Panc1 (cell line): ENCODE data around the gene PFKFB3. TPM values are rescaled to one million over a fixed set of nuclear protein-coding genes. Genes with fewer than 3 reads are reported as not detected.

ENCODE experiments used
- ATAC-seq: fragments of 200-7000 bp; cut with Tn5 transposase; 2 replicates; pipeline ENCODE4 v1.9.1; 2020; ENCODE audit warnings: mild to moderate bottlenecking, moderate library complexity
- BruUV-seq: library from RNA; stranded (reverse); fragments of 400-500 nt; replicated peaks from 2 replicates; lab custom pipeline; 2021; lab: Mats Ljungman, UMichigan
- CTCF ChIA-PET: fragments of 300-600 bp; sonication (Branson Sonifier 250); formaldehyde crosslinking; loops from one replicate; lab custom pipeline; 2022; ENCODE audit warnings: antibody characterized with exemption; lab: Charles Lee
- POLR2A ChIA-PET: fragments of 300-600 bp; sonication (Branson Sonifier 250); formaldehyde crosslinking; loops from one replicate; lab custom pipeline; 2022; ENCODE audit warnings: antibody characterized with exemption; lab: Charles Lee
- DNase-seq: peaks from one replicate; pipeline ENCODE4 v3.0.0-alpha.2; 2010; ENCODE audit warnings: low read depth, low spot score
- H3K27ac ChIP-seq: 2 replicates; pipeline ENCODE4 v1.5.1; 2011; ENCODE audit warnings: mild to moderate bottlenecking, low read length, inconsistent platforms
- H3K27me3 ChIP-seq: fragments of 200-500 bp; sonication (Bioruptor generic); 2 replicates; pipeline ENCODE4 v1.6.0; 2014; ENCODE audit warnings: low read length, inconsistent platforms; ENCODE audit not compliant: control insufficient read depth, insufficient read depth
- H3K36me3 ChIP-seq: fragments of 200-500 bp; sonication (Bioruptor generic); 2 replicates; pipeline ENCODE4 v1.5.1; 2014; ENCODE audit warnings: inconsistent platforms, mild to moderate bottlenecking, low read length, moderate library complexity; ENCODE audit not compliant: control insufficient read depth, insufficient read depth
- H3K4me1 ChIP-seq: 2 replicates; pipeline ENCODE4 v1.5.1; 2011; ENCODE audit warnings: inconsistent platforms, mild to moderate bottlenecking, low read length, moderate library complexity; ENCODE audit not compliant: control insufficient read depth, insufficient read depth
- H3K4me3 ChIP-seq, 2 experiments: 2 replicates each; pipeline ENCODE4 v1.5.1; 2011 to 2012; ENCODE audit warnings: low read depth in 2 of 2, low read length in 2 of 2, mild to moderate bottlenecking in 2 of 2, inconsistent platforms in 1 of 2, moderate library complexity in 1 of 2
- H3K9me3 ChIP-seq: fragments of 200-500 bp; sonication (Bioruptor generic); 2 replicates; pipeline ENCODE4 v1.5.1; 2014; ENCODE audit warnings: low read depth, mild to moderate bottlenecking, inconsistent platforms, low read length, moderate library complexity; ENCODE audit not compliant: control insufficient read depth, insufficient read depth
- POLR2AphosphoS5 ChIP-seq: IDR thresholded peaks from 2 replicates; pipeline ENCODE4 v1.6.1; 2012; ENCODE audit warnings: mild to moderate bottlenecking, low read depth, low read length, moderate library complexity
- REST ChIP-seq, 2 experiments: IDR thresholded peaks; 2 replicates each; pipeline ENCODE4 v1.6.1; 2011 to 2012; ENCODE audit warnings: low read depth in 2 of 2, control low read depth in 1 of 2, low read length in 1 of 2, mild to moderate bottlenecking in 1 of 2, moderate library complexity in 1 of 2; ENCODE audit not compliant: insufficient read depth in 1 of 2
- SIN3A ChIP-seq: IDR thresholded peaks from 2 replicates; pipeline ENCODE4 v1.6.1; 2012; ENCODE audit warnings: low read depth, mild to moderate bottlenecking, low read length, moderate library complexity, borderline replicate concordance; ENCODE audit not compliant: insufficient read depth
- TCF7L2 ChIP-seq: IDR thresholded peaks from 2 replicates; pipeline ENCODE4 v1.6.1; 2011; ENCODE audit warnings: mild to moderate bottlenecking, low read depth, low read length, inconsistent platforms
- in situ Hi-C: cut with HindIII; loops from 2 replicates; pipeline ENCODE4 v1.10.0; 2016; ENCODE audit warnings: low sequenced_read_pairs, low pct_unique_long_range_greater_than_20kb
- intact Hi-C: fragments of 100-400 bp; cut with micrococcal nuclease; formaldehyde crosslinking; loops from one replicate; pipeline ENCODE4 v1.10.0; 2022; ENCODE audit not compliant: unreplicated experiment
- total RNA-seq: library from RNA; stranded (reverse); gene quantifications from one replicate; pipeline ENCODE4 v1.2.1, GENCODE V29; 2021; ENCODE audit not compliant: unreplicated experiment
- TF ChIP-seq, protein P1 (sequence below): fragments of 450-650 bp; IDR thresholded peaks from 2 replicates; pipeline ENCODE4 v1.5.1; 2017; ENCODE audit warnings: mild to moderate bottlenecking

Gene PFKFB3
- total RNA-seq, 1 experiment from 2014 or later, result 17.1 TPM

DNA sequence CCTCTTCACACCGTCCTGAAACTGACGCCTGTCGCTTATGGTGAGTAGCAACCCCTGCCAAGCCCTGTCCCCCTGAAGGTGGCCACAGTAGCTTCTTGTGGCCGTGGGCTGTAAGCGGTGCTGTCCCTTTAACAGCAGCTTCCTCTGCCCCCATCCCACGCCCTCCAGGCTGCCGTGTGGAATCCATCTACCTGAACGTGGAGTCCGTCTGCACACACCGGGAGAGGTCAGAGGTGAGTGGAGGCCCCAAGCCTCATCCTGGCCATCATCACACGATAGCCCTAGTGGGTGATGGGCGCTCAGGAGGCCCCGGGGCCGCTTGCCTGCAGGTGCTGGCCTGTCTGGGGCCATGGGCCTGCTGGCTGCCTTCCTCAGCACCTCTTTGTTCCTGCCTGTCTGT is 21.2 kb downstream of the PFKFB3 start:
- intact Hi-C loops, result no loop called here
- Histone ChIP-seq H3K4me1 (no peaks in the 10 kb centered on the region), H3K27ac (no peak overlapping the region), H3K4me3 (no peak overlapping the region), H3K27me3 (no peaks in the 10 kb centered on the region), H3K36me3 (no peaks in the 10 kb centered on the region), H3K9me3 (no peaks in the 10 kb centered on the region)
- in situ Hi-C loops, result no loop called here
- DNase-seq (no peak), ATAC-seq (no peak)
- POLR2A ChIA-PET, result interaction anchor here (0.6 kb wide), 1 partner anchor 106 kb away, joined by 9 read pairs; no protein-coding TSS in a partner anchor
- CTCF ChIA-PET, result no interaction called here
- TF ChIP-seq SIN3A (no peak), POLR2AphosphoS5 (no peak), TCF7L2 (no peak), REST (IDR thresholded peaks at IDR 0.05; ENCODE audit: insufficient read depth in 1 of 2, low read depth in 2 of 2, low read length in 1 of 2) (no peak)
- TF ChIP-seq, protein P1, sequence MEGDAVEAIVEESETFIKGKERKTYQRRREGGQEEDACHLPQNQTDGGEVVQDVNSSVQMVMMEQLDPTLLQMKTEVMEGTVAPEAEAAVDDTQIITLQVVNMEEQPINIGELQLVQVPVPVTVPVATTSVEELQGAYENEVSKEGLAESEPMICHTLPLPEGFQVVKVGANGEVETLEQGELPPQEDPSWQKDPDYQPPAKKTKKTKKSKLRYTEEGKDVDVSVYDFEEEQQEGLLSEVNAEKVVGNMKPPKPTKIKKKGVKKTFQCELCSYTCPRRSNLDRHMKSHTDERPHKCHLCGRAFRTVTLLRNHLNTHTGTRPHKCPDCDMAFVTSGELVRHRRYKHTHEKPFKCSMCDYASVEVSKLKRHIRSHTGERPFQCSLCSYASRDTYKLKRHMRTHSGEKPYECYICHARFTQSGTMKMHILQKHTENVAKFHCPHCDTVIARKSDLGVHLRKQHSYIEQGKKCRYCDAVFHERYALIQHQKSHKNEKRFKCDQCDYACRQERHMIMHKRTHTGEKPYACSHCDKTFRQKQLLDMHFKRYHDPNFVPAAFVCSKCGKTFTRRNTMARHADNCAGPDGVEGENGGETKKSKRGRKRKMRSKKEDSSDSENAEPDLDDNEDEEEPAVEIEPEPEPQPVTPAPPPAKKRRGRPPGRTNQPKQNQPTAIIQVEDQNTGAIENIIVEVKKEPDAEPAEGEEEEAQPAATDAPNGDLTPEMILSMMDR, result no peak
- no TSS peak for BruUV-seq

DNA sequence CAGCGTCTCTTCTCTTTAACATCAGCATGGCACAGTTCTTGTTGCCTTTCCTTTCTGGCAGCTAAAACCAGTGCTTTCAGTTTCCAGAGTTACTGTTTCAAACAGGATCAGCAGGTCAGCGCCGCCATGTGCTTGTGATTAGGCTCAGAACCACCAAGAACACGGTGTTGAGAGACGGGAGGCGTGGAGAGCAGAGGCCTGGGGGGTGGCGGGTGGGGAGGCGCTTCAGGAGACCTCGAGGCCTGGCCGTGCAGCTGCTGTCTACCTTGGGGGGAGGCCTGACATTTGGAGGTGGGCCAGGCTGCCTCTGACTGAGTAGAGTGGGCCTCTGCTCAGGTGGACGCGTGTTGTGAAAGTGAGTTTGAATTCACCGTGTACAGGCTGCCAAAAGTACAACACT is 22.0 kb downstream of the PFKFB3 start:
- no TSS peak for BruUV-seq
- H3K36me3 ChIP-seq, result no peaks in the 10 kb centered on the region
- CTCF ChIA-PET, result no interaction called here
- no peaks in the 10 kb centered on the region for H3K27me3 ChIP-seq
- no peak for ATAC-seq
- H3K27ac ChIP-seq, result no peak overlapping the region
- POLR2A ChIA-PET, result no interaction called here
- no peaks in the 10 kb centered on the region for H3K9me3 ChIP-seq
- in situ Hi-C loops (no loop called here), intact Hi-C loops (no loop called here)
- TF ChIP-seq REST (IDR thresholded peaks at IDR 0.05; ENCODE audit: insufficient read depth in 1 of 2, low read depth in 2 of 2, low read length in 1 of 2), result no peak
- no peak for TF ChIP-seq POLR2AphosphoS5
- TF ChIP-seq TCF7L2, result no peak
- TF ChIP-seq, protein P1, result no peak
- TF ChIP-seq SIN3A, result no peak
- no peak overlapping the region for H3K4me3 ChIP-seq
- no peaks in the 10 kb centered on the region for H3K4me1 ChIP-seq
- DNase-seq, result no peak
